Measurements from ENCODE around the gene NHSL1. TPM values are rescaled to one million over a fixed set of nuclear protein-coding genes. Genes with fewer than 3 reads are reported as not detected.

NHSL1 gene
- total and polyA plus RNA-seq, 9 of the 15 experiments (the other 6 are each of a cell fraction or from before 2014, with no cell fraction given) = 0.09 to 0.20 TPM; not detected in 7

GRCh38 chr6:138493413-138493812 is 5.9 kb downstream of the NHSL1 start:
- Histone ChIP-seq H3K27ac (ENCODE audit: extremely low read depth, low read depth, low read length) (no peak overlapping the region), H3K4me3 (no peak overlapping the region), H3K36me3 (ENCODE audit: control insufficient read depth, insufficient read depth, low read length) (no peaks in the 10 kb centered on the region), H3K9me3 (replicated peaks; ENCODE audit: control insufficient read depth, insufficient read depth, low read depth, low read length) (no peaks in the 10 kb centered on the region), H3K4me2 (ENCODE audit: insufficient read depth, low read length) (no peak overlapping the region), H3K9me1 (ENCODE audit: control insufficient read depth, insufficient read depth, low read length) (no peaks in the 10 kb centered on the region), H4K20me1 (replicated peaks; ENCODE audit: control insufficient read depth, insufficient read depth, low read length) (no peaks in the 10 kb centered on the region), H3K4me1 (replicated peaks in 1 of 2; ENCODE audit: control insufficient read depth in 2 of 2, insufficient read depth in 2 of 2, low read length in 2 of 2) (no peaks in the 10 kb centered on the region), H3K9ac (ENCODE audit: insufficient read depth in 1 of 2, low read depth in 2 of 2, low read length in 2 of 2) (no peak overlapping the region), H3K27me3 (ENCODE audit: control insufficient read depth in 2 of 2, insufficient read depth in 2 of 2, low read length in 2 of 2) (peaks cover 2 to 12% of the 10 kb centered on the region in 2 experiments; a peak in 1 of 5 replicates), H2AFZ (ENCODE audit: low read depth, low read length) (no peak overlapping the region), H3K79me2 (ENCODE audit: control insufficient read depth, insufficient read depth, low read length) (no peaks in the 10 kb centered on the region)
- CTCF ChIA-PET (ENCODE audit: low intra/inter-chr PET ratio) = no interaction called here
- 0% methylated on average over 5 of the region's 5 CpGs for WGBS (ENCODE audit: insufficient coverage, low coverage, missing lambda C conversion rate)
- intact Hi-C loops (cut with micrococcal nuclease) (no loop called here), in situ Hi-C loops (cut with MboI) (no loop called here)
- POLR2A ChIA-PET = interaction anchor here (1.5 kb wide), 1 partner anchor 12 kb away, joined by 4 read pairs; no protein-coding TSS in a partner anchor
- DNase-seq (ENCODE audit: extremely low read depth in 1 of 4, low spot score in 3 of 4) (no peak), ATAC-seq (no peak), FAIRE-seq (no peak)
- BruUV-seq (replicated peaks) = no TSS peak
- TF ChIP-seq HDAC3 (IDR thresholded peaks at IDR 0.05; ENCODE audit: borderline replicate concordance, partially characterized antibody) (no peak), ZNF316 (IDR thresholded peaks at IDR 0.05) (no peak), POLR2B (IDR thresholded peaks at IDR 0.05; ENCODE audit: low read depth, partially characterized antibody) (no peak), ZNF398 (CRISPR knock-in tag; IDR thresholded peaks at IDR 0.05) (no peak), KLF16 (IDR thresholded peaks at IDR 0.05) (no peak), TGIF2 (CRISPR knock-in tag; IDR thresholded peaks at IDR 0.05) (no peak)

All from K562 (cell line).